WTC11 (cell line): Measurements from ENCODE around the gene TSPAN4. TPM values are rescaled to one million over a fixed set of nuclear protein-coding genes. Genes with fewer than 3 reads are reported as not detected.

ENCODE experiments used
- ATAC-seq: fragments of 200-7000 bp; cut with Tn5 transposase; 2 replicates; pipeline ENCODE4 v1.10.0; 2021; ENCODE audit warnings: mild to moderate bottlenecking, moderate library complexity
- CTCF ChIA-PET: fragments of 300-600 bp; sonication (Branson Sonifier 250); formaldehyde crosslinking; loops from one replicate; lab custom pipeline; 2021; ENCODE audit warnings: antibody characterized with exemption; lab: Charles Lee
- POLR2A ChIA-PET: fragments of 350-600 bp; sonication (Branson Sonifier 250); formaldehyde crosslinking; loops from one replicate; lab custom pipeline; 2021; ENCODE audit warnings: antibody characterized with exemption; lab: Charles Lee
- DNase-seq: peaks from one replicate; pipeline ENCODE4 v3.0.0; 2021; ENCODE audit warnings: low spot score
- H3K27ac Mint-ChIP-seq: 2 replicates; pipeline ENCODE4 v1.8.0; 2021; ENCODE audit warnings: mixed read lengths
- H3K27me3 Mint-ChIP-seq: 2 replicates; pipeline ENCODE4 v1.8.0; 2021; ENCODE audit warnings: low read depth, mild to moderate bottlenecking, moderate library complexity, mixed read lengths
- H3K36me3 Mint-ChIP-seq: 2 replicates; pipeline ENCODE4 v1.8.0; 2021; ENCODE audit warnings: mixed read lengths
- H3K4me1 Mint-ChIP-seq: 2 replicates; pipeline ENCODE4 v1.8.0; 2022; ENCODE audit warnings: mixed read lengths
- H3K4me3 Mint-ChIP-seq: 2 replicates; pipeline ENCODE4 v1.8.0; 2021; ENCODE audit warnings: mild to moderate bottlenecking, moderate library complexity, mixed read lengths
- H3K9me3 Mint-ChIP-seq: 2 replicates; pipeline ENCODE4 v1.8.0; 2021; ENCODE audit warnings: mixed read lengths
- ELF4 ChIP-seq: sonication (generic); formaldehyde crosslinking; IDR thresholded peaks from 2 replicates; pipeline ENCODE4 v1.8.1; 2022; ENCODE audit warnings: low read depth, mild to moderate bottlenecking, moderate library complexity, missing genetic modification reagents
- FOXP1 ChIP-seq: sonication (generic); formaldehyde crosslinking; IDR thresholded peaks from 2 replicates; pipeline ENCODE4 v1.8.0; 2022; ENCODE audit warnings: missing genetic modification reagents, mild to moderate bottlenecking, moderate library complexity, borderline replicate concordance
- GABPB1 ChIP-seq: sonication (generic); formaldehyde crosslinking; IDR thresholded peaks from 2 replicates; pipeline ENCODE4 v1.8.1; 2023; ENCODE audit warnings: mild to moderate bottlenecking, missing genetic modification reagents
- IRF2 ChIP-seq: sonication (generic); formaldehyde crosslinking; IDR thresholded peaks from 2 replicates; pipeline ENCODE4 v1.8.0; 2022; ENCODE audit warnings: low read depth, missing genetic modification reagents, borderline replicate concordance
- JUN ChIP-seq: sonication (generic); formaldehyde crosslinking; IDR thresholded peaks from 2 replicates; pipeline ENCODE4 v1.8.0; 2023; ENCODE audit warnings: mild to moderate bottlenecking, missing genetic modification reagents
- KAT7 ChIP-seq: sonication (generic); formaldehyde crosslinking; IDR thresholded peaks from 2 replicates; pipeline ENCODE4 v1.8.1; 2023; ENCODE audit warnings: missing genetic modification reagents, mild to moderate bottlenecking, borderline replicate concordance
- NFE2L1 ChIP-seq: sonication (generic); formaldehyde crosslinking; IDR thresholded peaks from 2 replicates; pipeline ENCODE4 v1.8.1; 2023; ENCODE audit warnings: missing genetic modification reagents
- SMAD4 ChIP-seq: sonication (generic); formaldehyde crosslinking; IDR thresholded peaks from 2 replicates; pipeline ENCODE4 v1.8.0; 2022; ENCODE audit warnings: mild to moderate bottlenecking, missing genetic modification reagents
- TEAD4 ChIP-seq: sonication (generic); formaldehyde crosslinking; IDR thresholded peaks from 2 replicates; pipeline ENCODE4 v1.8.0; 2022; ENCODE audit warnings: mild to moderate bottlenecking, missing genetic modification reagents
- ZNF121 ChIP-seq: sonication (generic); formaldehyde crosslinking; IDR thresholded peaks from 2 replicates; pipeline ENCODE4 v1.8.0; 2023; ENCODE audit warnings: missing genetic modification reagents
- ZNF416 ChIP-seq: fragments of 250-450 bp; sonication (Bioruptor Pico); IDR thresholded peaks from 2 replicates; pipeline ENCODE4 v1.9.0; 2021; ENCODE audit warnings: mild to moderate bottlenecking, inconsistent platforms
- total RNA-seq: library from RNA; stranded (reverse); gene quantifications from 3 replicates; pipeline ENCODE4 v1.2.3, GENCODE V29; 2021
- TF ChIP-seq, protein P1 (sequence below): fragments of 250-450 bp; sonication (Bioruptor Pico); conservative IDR thresholded peaks from 2 replicates; pipeline ENCODE4 v1.9.0; 2021; ENCODE audit warnings: mild to moderate bottlenecking
- TF ChIP-seq, protein P2 (sequence below): sonication (generic); formaldehyde crosslinking; IDR thresholded peaks from 2 replicates; pipeline ENCODE4 v1.8.0; 2022; ENCODE audit warnings: mild to moderate bottlenecking, missing genetic modification reagents
- TF ChIP-seq, protein P3 (sequence below): fragments of 200-600 bp; IDR thresholded peaks from 2 replicates; pipeline ENCODE4 v1.8.0; 2022; ENCODE audit warnings: antibody characterized with exemption
- TF ChIP-seq, protein P4 (sequence below): sonication (generic); formaldehyde crosslinking; IDR thresholded peaks from 2 replicates; pipeline ENCODE4 v1.8.1; 2023; ENCODE audit warnings: mild to moderate bottlenecking, missing genetic modification reagents
- TF ChIP-seq, protein P5 (sequence below): fragments of 250-450 bp; sonication (Bioruptor Pico); IDR thresholded peaks from 2 replicates; pipeline ENCODE4 v1.8.0; 2021; ENCODE audit warnings: mild to moderate bottlenecking
- TF ChIP-seq, protein P6 (sequence below): sonication (generic); formaldehyde crosslinking; IDR thresholded peaks from 2 replicates; pipeline ENCODE4 v1.8.0; 2022; ENCODE audit warnings: mild to moderate bottlenecking, missing genetic modification reagents
- TF ChIP-seq, protein P7 (sequence below): sonication (generic); formaldehyde crosslinking; IDR thresholded peaks from 2 replicates; pipeline ENCODE4 v1.8.1; 2023; ENCODE audit warnings: mild to moderate bottlenecking, missing genetic modification reagents, moderate library complexity
- TF ChIP-seq, protein P8 (sequence below): sonication (generic); formaldehyde crosslinking; IDR thresholded peaks from 2 replicates; pipeline ENCODE4 v1.8.1; 2022; ENCODE audit warnings: mild to moderate bottlenecking, missing genetic modification reagents, moderate library complexity, borderline replicate concordance
- TF ChIP-seq, protein P9 (sequence below): fragments of 250-450 bp; sonication (Bioruptor Pico); IDR thresholded peaks from 2 replicates; pipeline ENCODE4 v1.9.0; 2021; ENCODE audit warnings: moderate library complexity, mild to moderate bottlenecking, inconsistent platforms, borderline replicate concordance

The TSPAN4 gene
- total RNA-seq, 1 experiment from 2014 or later = 94.3 TPM

DNA sequence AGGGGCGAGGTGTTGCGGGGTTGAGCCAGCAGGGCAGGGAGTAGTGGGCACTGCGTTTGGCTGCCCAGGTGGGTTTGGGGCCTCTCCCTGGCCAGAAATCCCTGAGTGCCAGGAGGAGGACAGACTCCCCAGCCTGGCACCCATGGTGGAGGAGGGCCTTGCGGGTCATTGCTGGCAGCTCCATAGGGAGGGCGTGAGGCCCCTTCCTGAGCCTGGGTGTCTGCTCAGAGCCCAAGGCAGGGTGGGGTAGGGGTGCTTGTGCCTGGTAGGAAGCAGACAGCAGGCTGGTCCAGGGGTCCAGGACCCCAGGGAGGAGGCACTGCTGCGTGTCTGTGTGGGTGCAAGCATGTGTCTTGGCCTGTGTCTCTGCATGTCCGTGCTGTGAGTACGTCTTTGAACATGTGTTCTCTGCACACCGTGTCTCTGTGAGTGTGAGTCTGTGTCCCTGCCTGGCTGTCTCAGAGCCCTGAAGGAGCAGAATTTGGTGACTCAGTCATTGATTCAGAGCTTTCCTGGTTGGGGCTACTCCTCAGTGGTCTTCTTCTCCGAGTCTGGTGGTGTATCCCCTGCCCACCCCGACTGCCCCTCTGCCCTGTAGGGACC, 3.9 kb downstream of the TSPAN4 start:
- DNase-seq (no peak), ATAC-seq (no peak)
- ChIA-PET POLR2A (no interaction called here), CTCF (interaction anchor here (0.7 to 2.3 kb wide), 8 partner anchors 8 to 99 kb away, joined by 3 to 22 read pairs (median 3); no protein-coding TSS in a partner anchor)
- H3K27ac Mint-ChIP-seq = no peak overlapping the region; the same call in 1 of the 2 replicates
- peaks cover 16% of the 10 kb centered on the region for H3K4me1 Mint-ChIP-seq
- H3K4me3 Mint-ChIP-seq = no peak overlapping the region
- no peaks in the 10 kb centered on the region for H3K27me3 Mint-ChIP-seq
- TF ChIP-seq, protein P1, sequence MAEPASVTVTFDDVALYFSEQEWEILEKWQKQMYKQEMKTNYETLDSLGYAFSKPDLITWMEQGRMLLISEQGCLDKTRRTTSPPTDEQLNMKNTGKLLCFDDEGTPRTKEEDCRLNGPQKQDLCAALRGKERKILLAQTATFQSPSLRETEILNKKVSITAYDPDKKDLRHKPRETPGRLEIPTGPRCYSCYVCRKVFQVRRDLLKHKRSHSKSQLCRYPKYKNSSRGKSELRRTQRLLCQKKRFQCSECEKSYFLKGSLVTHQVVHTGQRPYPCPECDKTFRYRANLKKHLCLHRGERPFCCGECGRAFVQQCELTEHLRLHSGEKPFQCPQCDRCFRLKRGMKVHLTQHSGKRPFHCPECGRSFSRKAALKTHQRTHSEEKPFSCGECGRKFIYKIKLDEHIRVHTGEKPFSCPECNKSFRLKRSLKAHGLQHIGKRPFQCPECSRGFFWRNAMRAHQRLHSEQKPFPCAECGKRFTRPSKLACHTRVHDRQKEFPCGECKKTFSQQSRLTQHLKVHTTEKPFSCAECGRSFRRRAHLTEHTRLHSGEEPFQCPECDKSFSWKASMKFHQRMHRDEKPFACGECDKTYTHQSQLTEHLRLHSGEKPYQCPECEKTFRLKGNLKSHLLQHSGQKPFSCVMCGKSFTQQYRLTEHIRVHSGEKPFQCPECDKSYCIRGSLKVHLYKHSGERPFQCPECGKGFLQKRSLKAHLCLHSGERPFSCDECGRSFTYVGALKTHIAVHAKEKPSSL = no peak
- TF ChIP-seq KAT7 (no peak), IRF2 (CRISPR knock-in tag) (no peak)
- TF ChIP-seq, protein P2, sequence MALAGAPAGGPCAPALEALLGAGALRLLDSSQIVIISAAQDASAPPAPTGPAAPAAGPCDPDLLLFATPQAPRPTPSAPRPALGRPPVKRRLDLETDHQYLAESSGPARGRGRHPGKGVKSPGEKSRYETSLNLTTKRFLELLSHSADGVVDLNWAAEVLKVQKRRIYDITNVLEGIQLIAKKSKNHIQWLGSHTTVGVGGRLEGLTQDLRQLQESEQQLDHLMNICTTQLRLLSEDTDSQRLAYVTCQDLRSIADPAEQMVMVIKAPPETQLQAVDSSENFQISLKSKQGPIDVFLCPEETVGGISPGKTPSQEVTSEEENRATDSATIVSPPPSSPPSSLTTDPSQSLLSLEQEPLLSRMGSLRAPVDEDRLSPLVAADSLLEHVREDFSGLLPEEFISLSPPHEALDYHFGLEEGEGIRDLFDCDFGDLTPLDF = no peak
- TF ChIP-seq, protein P3, sequence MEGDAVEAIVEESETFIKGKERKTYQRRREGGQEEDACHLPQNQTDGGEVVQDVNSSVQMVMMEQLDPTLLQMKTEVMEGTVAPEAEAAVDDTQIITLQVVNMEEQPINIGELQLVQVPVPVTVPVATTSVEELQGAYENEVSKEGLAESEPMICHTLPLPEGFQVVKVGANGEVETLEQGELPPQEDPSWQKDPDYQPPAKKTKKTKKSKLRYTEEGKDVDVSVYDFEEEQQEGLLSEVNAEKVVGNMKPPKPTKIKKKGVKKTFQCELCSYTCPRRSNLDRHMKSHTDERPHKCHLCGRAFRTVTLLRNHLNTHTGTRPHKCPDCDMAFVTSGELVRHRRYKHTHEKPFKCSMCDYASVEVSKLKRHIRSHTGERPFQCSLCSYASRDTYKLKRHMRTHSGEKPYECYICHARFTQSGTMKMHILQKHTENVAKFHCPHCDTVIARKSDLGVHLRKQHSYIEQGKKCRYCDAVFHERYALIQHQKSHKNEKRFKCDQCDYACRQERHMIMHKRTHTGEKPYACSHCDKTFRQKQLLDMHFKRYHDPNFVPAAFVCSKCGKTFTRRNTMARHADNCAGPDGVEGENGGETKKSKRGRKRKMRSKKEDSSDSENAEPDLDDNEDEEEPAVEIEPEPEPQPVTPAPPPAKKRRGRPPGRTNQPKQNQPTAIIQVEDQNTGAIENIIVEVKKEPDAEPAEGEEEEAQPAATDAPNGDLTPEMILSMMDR = no peak
- TF ChIP-seq, protein P4, sequence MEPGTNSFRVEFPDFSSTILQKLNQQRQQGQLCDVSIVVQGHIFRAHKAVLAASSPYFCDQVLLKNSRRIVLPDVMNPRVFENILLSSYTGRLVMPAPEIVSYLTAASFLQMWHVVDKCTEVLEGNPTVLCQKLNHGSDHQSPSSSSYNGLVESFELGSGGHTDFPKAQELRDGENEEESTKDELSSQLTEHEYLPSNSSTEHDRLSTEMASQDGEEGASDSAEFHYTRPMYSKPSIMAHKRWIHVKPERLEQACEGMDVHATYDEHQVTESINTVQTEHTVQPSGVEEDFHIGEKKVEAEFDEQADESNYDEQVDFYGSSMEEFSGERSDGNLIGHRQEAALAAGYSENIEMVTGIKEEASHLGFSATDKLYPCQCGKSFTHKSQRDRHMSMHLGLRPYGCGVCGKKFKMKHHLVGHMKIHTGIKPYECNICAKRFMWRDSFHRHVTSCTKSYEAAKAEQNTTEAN (CRISPR knock-in tag) = no peak
- TF ChIP-seq, protein P5, sequence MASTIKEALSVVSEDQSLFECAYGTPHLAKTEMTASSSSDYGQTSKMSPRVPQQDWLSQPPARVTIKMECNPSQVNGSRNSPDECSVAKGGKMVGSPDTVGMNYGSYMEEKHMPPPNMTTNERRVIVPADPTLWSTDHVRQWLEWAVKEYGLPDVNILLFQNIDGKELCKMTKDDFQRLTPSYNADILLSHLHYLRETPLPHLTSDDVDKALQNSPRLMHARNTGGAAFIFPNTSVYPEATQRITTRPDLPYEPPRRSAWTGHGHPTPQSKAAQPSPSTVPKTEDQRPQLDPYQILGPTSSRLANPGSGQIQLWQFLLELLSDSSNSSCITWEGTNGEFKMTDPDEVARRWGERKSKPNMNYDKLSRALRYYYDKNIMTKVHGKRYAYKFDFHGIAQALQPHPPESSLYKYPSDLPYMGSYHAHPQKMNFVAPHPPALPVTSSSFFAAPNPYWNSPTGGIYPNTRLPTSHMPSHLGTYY = no peak
- H3K36me3 Mint-ChIP-seq = no peaks in the 10 kb centered on the region
- no peaks in the 10 kb centered on the region for H3K9me3 Mint-ChIP-seq

DNA sequence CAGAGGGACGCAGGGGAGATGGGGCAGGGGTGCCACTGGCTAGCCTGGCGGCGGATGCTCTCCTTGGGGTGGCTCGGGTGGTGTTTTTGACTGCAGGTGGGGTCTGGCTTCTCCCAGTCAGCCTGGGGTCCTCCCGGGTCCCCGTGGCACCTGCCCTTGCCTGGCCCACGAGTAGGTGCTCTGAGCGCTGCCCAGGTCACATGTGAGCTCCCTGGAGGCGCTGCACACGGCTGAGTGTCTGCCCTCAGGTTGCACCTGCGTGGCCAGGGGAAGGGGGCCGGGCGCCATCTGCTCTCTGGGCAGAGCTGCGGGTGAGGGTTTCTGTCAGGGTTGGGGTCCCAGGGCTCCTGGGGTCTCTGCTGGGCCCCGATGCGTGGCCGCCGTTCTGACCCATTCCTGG, 5.2 kb downstream of the TSPAN4 start:
- ChIA-PET POLR2A (interaction anchor here (1.1 kb wide), 1 partner anchor 9 kb away, joined by 3 read pairs; no protein-coding TSS in a partner anchor), CTCF (interaction anchor here (0.7 to 2.8 kb wide), 19 partner anchors 9 to 207 kb away, joined by 3 to 24 read pairs (median 4); partner anchors contain the start of genes CEND1, CHID1 and RPLP2)
- H3K27me3 Mint-ChIP-seq = no peaks in the 10 kb centered on the region
- no peaks in the 10 kb centered on the region for H3K36me3 Mint-ChIP-seq
- no peak overlapping the region for H3K27ac Mint-ChIP-seq
- no peak for ATAC-seq
- H3K4me1 Mint-ChIP-seq = peaks cover 19% of the 10 kb centered on the region
- H3K4me3 Mint-ChIP-seq = no peak overlapping the region
- DNase-seq = no peak
- H3K9me3 Mint-ChIP-seq = no peaks in the 10 kb centered on the region
- TF ChIP-seq ELF4 = no peak
- no peak for TF ChIP-seq SMAD4 (CRISPR knock-in tag)
- no peak for TF ChIP-seq ZNF416 (CRISPR knock-in tag)
- no peak for TF ChIP-seq NFE2L1 (CRISPR knock-in tag)
- no peak for TF ChIP-seq TEAD4 (CRISPR knock-in tag)
- no peak for TF ChIP-seq GABPB1 (CRISPR knock-in tag)
- TF ChIP-seq ZNF121 (CRISPR knock-in tag) = no peak
- TF ChIP-seq, protein P6, sequence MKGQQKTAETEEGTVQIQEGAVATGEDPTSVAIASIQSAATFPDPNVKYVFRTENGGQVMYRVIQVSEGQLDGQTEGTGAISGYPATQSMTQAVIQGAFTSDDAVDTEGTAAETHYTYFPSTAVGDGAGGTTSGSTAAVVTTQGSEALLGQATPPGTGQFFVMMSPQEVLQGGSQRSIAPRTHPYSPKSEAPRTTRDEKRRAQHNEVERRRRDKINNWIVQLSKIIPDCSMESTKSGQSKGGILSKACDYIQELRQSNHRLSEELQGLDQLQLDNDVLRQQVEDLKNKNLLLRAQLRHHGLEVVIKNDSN (CRISPR knock-in tag) = no peak
- no peak for TF ChIP-seq FOXP1 (CRISPR knock-in tag)
- TF ChIP-seq, protein P1 = no peak
- no peak for TF ChIP-seq JUN
- TF ChIP-seq, protein P7, sequence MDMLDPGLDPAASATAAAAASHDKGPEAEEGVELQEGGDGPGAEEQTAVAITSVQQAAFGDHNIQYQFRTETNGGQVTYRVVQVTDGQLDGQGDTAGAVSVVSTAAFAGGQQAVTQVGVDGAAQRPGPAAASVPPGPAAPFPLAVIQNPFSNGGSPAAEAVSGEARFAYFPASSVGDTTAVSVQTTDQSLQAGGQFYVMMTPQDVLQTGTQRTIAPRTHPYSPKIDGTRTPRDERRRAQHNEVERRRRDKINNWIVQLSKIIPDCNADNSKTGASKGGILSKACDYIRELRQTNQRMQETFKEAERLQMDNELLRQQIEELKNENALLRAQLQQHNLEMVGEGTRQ (CRISPR knock-in tag) = no peak
- TF ChIP-seq, protein P8, sequence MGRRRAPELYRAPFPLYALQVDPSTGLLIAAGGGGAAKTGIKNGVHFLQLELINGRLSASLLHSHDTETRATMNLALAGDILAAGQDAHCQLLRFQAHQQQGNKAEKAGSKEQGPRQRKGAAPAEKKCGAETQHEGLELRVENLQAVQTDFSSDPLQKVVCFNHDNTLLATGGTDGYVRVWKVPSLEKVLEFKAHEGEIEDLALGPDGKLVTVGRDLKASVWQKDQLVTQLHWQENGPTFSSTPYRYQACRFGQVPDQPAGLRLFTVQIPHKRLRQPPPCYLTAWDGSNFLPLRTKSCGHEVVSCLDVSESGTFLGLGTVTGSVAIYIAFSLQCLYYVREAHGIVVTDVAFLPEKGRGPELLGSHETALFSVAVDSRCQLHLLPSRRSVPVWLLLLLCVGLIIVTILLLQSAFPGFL (CRISPR knock-in tag) = no peak
- TF ChIP-seq KAT7 = no peak
- TF ChIP-seq, protein P9, sequence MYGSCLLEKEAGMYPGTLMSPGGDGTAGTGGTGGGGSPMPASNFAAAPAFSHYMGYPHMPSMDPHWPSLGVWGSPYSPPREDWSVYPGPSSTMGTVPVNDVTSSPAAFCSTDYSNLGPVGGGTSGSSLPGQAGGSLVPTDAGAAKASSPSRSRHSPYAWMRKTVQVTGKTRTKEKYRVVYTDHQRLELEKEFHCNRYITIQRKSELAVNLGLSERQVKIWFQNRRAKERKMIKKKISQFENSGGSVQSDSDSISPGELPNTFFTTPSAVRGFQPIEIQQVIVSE = no peak
